Stimulated activated CD8-positive, alpha-beta memory T cell treated with anti-CD3 and anti-CD28 coated beads, Interleukin-12 subunit alpha, Interleukin-12 subunit beta, amount 100 ng/mL, for 24 hours (primary cell): ENCODE measurements around the gene FCGR2B.
"Not testable (repeated sequence)": the region's sequence is repeated elsewhere in the genome, so short reads cannot be mapped to it uniquely, and the experiment has no call there.

ENCODE experiments used
- DNase-seq: peaks from one replicate; pipeline ENCODE4 v3.0.0-alpha.2; 2020; ENCODE audit errors: extremely low read depth

FCGR2B gene

GRCh38 chr1:161647507-161648360 is 15.2 kb upstream of the FCGR2B start:
- not testable (repeated sequence) for DNase-seq

GRCh38 chr1:161653541-161653940 is 9.4 kb upstream of the FCGR2B start:
- DNase-seq = not testable (repeated sequence)

GRCh38 chr1:161653971-161654370 is 9.0 kb upstream of the FCGR2B start:
- DNase-seq = not testable (repeated sequence)

GRCh38 chr1:161658524-161658923 is 4.4 kb upstream of the FCGR2B start:
- not testable (repeated sequence) for DNase-seq

GRCh38 chr1:161661660-161662311 is 1.2 kb upstream of the FCGR2B start:
- DNase-seq = not testable (repeated sequence)

- DNase-seq = not testable (repeated sequence)
Observed at GRCh38 chr1:161663569-161663968, 626 bp downstream of the FCGR2B start.

- not testable (repeated sequence) for DNase-seq
Observed at GRCh38 chr1:161664689-161665088, 1.7 kb downstream of the FCGR2B start.

GRCh38 chr1:161671045-161672020 is 8.4 kb downstream of the FCGR2B start:
- DNase-seq = not testable (repeated sequence)

DNA sequence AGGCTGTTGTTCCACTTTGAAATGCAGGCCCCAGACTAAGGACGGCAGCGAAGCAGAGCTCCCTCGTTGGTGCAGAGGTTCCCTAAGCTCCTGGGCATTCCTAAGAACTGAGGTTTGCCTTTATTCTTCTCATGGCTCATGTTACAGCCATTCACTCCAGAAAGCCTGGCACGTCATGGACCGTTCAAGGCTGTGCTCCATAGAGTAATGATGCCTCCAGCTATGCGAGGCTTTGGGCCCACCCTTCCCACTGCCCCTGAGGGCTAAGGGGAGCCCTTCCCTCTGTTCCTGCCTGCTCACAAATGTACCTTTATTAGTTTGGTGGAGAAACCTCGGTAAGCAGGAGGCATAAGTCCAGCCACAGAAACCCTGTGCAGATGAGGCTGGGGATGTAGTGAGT is 10.5 kb downstream of the FCGR2B start:
- not testable (repeated sequence) for DNase-seq

DNA sequence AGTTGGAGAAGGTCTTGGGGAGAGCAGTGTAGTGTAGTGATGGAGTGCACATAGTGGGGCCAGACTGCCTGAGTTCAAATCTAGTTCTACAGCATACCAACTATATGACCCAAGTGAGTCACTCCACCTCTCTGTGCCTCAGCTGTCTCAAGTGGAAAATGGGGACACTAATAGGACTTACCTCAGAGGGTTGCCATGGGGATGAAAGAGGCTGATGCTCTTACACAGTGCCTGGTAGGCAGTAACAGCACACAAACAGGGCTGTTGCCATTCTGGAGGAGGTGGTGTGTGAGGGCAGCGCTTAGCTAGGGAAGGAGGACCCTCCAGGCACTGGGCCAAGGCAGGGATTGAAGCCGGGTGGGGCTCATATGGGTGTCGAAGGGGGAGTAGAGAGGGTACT is 11.5 kb downstream of the FCGR2B start:
- DNase-seq = not testable (repeated sequence)

DNA sequence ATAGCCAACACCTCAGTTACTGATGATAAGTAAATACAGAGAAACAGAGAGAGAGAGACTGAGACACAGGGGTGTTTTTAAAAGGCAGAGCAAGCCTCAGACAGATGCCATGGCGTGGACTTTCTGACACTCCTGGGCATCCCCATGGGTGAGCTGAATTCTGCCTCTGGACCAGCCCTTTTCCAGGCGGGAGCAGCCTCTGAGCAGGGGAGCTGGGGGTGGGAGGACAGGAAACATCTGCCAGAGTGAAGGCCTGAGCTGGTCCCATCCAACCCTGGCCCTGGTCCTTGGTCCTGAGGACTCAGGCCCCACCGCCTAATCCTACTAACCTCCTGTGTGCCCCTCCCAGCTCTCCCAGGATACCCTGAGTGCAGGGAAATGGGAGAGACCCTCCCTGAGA is 12.0 kb downstream of the FCGR2B start:
- not testable (repeated sequence) for DNase-seq

DNA sequence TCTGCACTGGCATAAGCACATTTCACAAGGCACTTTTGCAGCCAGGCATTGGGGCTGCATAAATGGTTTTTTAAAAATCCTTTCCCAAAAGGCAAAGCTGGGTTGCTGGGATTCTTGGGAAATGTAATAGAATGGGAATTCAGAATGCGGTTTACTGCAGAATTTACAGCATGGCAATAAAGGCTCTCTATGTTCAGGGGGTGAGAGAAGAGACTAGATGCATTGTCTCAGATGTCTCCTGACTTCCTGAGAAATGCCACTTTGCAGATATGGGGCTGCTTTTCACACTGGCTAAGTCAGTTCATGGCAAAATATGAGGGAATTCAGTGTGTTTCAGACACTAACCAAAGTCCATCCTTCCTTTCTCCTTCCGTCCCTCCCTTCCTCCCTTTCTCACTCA is 13.5 kb downstream of the FCGR2B start:
- DNase-seq = no peak

DNA sequence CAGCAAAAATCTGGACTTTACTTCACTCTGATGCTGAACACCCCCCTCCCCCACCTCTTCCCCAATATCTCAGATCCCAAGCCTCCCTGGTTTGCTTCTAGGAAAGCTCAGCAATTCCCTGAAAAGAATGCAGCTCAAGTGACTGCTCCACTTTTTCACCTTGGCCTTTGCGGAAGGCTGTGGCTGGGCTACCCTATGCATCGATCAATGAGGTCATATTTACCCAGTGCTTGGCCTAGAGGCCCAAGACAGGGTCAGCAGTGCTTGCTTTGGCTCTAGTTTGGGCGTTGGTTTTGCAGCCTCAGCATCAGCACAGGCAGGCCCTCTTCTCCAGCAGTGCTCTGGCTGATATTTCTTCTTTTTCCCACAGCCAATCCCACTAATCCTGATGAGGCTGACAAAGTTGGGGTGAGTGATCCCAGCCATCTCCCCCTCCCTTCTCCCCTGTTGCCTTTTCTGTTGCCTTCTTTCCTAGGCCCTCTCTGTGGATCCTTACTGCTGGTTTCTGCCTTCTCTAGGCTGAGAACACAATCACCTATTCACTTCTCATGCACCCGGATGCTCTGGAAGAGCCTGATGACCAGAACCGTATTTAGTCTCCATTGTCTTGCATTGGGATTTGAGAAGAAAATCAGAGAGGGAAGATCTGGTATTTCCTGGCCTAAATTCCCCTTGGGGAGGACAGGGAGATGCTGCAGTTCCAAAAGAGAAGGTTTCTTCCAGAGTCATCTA is 14.2 kb downstream of the FCGR2B start:
- DNase-seq = no peak

DNA sequence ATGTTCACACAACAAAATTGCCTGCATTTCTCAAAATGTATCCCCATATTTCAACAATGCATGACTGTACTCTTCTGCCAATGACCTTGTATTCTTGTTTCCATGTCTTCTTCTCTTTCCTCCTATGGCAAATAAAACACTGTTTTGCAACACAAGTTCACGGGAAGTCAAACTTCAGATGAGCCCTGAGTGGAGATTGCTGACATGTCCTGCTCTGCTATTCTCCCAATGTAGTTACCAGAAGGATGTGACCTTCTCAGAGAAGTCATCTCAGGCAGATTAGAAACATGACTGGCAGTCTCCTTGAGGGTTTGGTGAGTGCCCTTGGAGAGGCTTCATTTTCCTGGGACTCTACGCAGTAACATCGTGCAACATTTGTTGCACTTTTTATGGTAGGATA is 15.6 kb downstream of the FCGR2B start:
- no peak for DNase-seq

DNA sequence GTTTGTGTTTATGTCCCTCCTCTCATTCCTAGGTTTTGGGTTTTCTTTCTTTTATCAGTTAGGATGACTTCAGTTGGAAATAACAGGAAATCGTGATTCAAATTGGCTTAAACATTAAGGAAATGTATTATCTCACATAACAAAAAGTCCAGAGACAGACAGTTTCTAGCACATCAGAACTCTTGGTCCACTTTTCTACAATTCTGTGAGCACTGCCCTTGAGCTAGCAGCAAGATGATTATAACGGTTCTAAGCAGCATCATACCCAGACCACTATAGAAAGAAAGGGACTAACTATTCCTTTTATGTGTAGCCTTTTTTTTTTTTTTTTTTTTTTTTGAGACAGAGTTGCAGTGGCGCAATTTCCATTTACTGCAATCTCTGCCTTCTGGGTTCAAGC is 18.9 kb downstream of the FCGR2B start:
- no peak for DNase-seq

DNA sequence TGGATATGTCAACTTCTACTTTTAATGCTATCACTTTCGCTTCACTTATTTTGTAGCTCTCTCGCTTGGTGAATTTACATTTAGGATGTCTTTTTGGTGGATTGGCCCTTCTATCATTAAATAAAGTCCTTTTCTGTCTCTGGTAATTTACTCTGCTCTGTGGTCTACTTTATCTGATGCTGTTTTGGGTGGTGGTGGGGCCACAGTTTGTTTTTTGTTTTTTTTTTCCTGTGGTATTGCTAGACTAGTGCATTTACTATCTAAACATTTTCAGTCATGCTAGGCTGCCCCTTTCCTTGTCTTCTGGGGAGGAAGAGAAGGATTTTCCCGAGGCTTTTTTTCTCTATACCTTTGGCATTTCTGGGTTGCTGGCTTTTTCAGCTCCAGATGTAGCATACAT is 26.0 kb downstream of the FCGR2B start:
- no peak for DNase-seq

DNA sequence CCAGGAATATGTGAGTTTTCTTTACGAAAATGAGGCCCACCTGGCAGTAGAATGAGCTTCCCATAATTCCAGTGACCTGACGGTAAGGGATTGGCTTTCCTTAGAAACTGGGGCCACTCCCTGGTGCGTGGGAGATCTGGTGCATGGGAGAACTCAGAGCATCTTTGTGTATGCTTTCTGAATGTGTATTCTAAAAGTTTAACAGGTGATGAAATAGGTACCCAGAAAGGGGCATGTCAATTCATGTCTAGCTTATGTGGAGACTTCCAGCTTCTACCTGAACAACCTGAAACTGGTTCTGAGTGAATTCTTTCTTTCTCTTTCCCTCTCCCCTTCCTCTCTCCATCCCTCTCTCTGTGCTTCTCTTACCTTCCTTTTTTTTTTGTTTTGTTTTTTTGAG is 28.9 kb downstream of the FCGR2B start:
- no peak for DNase-seq

DNA sequence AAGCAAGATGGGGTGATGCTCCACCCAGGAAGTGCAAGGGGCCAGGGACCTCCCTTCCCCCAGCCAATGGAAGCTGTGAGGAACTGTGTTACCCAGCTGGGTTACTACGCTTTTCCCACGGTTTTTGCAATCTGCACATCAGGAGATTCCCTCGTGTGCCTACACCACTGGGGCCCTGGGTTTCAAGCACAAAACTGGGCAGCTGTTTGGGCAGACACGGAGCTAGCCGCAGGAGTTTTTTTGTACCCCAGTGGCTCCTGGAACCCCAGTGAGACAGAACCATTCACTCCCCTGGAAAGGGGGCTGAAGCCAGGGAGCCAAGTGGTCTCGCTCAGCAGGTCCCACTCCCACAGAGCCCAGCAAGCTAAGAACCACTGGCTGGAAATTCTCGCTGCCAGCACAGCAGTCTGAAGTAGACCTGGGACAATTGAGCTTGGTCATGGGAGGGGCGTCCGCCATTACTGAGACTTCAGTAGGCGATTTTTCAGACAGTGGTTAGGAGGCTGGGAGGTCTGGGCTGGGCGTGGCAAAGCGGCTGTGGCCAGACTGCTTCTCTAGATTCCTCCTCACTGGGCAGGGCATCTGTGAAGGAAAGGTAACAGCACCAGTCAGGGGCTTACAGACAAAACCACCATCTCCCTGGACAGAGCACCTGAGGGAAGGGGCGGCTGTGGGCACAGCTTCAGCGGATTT is 30.2 kb downstream of the FCGR2B start:
- DNase-seq = not testable (repeated sequence)

DNA sequence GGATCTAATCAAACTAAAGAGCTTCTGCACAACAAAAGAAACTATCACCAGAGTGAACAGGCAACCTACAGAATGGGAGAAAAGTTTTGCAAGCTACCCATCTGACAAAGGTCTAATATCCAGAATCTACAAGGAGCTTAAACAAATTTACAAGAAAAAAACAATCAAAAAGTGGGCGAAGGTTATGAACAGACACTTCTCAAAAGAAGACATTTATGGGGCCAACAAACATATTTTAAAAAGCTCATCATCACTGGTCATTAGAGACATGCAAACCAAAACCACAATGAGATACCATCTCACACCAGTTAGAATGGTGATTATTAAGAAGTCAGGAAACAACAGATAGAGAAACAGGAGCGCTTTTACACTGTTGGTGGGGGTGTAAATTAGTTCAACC is 35.4 kb downstream of the FCGR2B start:
- DNase-seq = not testable (repeated sequence)

DNA sequence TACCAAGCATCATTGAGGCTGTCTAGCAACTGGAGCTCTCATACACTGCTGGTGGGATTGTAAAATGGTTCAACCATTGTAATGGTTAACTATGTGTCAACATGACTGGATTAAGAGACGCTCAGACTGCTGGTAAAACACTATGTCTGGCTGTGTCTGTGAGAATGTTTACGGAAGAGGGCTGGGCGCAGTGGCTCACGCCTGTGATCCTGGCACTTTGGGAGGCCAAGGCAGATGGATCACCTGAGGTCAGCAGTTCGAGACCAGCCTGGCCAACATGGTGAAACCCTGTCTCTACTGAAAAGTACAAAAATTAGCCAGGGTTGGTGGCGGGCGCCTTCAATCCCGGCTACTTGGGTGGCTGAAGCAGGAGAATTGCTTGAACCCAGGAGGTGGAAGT is 39.3 kb downstream of the FCGR2B start:
- no peak for DNase-seq

DNA sequence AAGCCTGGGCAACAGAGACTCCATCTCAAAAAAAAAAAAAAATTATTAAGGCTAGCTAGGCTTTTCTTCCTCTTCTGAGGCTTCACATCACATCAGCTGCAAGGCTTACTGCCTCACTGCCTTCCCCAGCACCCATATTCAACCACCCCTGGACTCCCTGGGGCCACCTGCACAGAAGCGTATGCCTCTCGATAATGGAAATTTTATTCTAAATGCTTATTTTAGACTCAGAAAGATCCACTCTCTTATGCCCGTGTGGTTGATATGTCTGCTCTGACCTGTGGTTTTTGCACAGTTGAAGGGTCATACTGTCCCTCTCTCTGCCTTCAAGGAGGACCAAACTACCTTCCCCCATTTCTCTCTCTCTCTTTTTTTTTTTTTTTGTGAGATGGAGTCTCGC is 42.6 kb downstream of the FCGR2B start:
- no peak for DNase-seq
